GM19035 (cell line): ENCODE results near the gene FGL2.
"Not testable (repeated sequence)": the region's sequence is repeated elsewhere in the genome, so short reads cannot be mapped to it uniquely, and the experiment has no call there.

Experiments used
- ATAC-seq: cut with Tn5 transposase; IDR thresholded peaks from one replicate; pipeline ENCODE4 v1.9.1; 2021; ENCODE audit not compliant: unreplicated experiment

FGL2 gene, protein sequence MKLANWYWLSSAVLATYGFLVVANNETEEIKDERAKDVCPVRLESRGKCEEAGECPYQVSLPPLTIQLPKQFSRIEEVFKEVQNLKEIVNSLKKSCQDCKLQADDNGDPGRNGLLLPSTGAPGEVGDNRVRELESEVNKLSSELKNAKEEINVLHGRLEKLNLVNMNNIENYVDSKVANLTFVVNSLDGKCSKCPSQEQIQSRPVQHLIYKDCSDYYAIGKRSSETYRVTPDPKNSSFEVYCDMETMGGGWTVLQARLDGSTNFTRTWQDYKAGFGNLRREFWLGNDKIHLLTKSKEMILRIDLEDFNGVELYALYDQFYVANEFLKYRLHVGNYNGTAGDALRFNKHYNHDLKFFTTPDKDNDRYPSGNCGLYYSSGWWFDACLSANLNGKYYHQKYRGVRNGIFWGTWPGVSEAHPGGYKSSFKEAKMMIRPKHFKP

DNA sequence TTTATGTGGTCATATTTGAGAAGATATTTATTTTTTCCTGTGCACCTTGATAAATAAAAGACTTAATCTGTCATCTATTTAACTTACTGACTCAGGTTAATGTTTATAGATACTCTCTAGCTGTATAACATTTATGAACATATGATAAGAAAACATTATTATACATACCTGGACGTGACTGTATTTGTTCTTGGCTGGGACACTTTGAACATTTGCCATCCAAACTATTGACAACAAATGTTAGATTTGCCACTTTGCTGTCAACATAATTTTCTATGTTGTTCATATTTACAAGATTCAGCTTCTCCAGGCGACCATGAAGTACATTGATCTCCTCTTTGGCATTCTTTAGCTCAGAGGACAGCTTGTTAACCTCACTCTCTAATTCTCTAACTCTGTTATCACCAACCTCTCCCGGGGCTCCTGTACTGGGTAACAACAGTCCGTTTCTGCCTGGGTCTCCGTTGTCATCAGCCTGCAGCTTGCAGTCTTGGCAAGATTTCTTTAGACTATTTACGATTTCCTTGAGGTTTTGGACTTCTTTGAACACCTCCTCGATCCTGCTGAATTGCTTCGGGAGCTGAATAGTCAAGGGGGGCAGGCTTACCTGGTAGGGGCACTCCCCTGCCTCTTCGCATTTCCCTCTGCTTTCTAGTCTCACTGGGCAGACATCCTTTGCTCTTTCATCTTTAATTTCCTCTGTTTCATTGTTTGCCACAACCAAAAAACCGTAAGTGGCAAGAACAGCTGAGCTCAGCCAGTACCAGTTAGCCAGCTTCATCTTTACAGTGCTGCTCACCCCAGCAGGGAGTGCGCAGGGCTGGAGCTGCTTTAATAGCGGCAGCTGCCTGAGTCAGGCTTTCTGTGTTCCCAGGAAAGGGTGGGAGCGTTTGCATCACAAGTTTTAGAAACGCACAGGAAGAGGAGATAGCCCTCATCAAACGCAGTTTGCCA, at the start of gene FGL2:
Gene FGL2 (minus strand): TSS at position 807 of the 954 bp plus-strand sequence. CDS start 26 bp downstream, at position 781.
- no peak for ATAC-seq

DNA sequence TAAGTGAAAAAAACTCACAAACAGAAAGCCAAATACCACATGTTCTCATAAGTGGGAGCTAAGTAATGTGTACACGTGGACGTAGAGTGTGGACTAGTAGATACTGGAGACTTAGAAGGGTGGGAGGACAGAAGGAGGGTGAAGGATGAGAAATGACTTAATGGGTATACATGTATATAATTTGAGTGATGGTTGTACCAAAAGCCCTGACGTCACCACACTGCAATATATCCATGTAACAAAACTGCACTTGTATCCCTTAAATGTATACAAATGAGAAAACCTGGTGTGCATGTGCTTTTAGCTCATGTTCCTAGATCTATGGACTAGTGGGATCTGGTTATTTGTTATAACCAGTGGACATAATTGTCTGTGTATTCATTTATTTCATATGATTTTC, 48.5 kb upstream of the FGL2 start:
- ATAC-seq = no peak

DNA sequence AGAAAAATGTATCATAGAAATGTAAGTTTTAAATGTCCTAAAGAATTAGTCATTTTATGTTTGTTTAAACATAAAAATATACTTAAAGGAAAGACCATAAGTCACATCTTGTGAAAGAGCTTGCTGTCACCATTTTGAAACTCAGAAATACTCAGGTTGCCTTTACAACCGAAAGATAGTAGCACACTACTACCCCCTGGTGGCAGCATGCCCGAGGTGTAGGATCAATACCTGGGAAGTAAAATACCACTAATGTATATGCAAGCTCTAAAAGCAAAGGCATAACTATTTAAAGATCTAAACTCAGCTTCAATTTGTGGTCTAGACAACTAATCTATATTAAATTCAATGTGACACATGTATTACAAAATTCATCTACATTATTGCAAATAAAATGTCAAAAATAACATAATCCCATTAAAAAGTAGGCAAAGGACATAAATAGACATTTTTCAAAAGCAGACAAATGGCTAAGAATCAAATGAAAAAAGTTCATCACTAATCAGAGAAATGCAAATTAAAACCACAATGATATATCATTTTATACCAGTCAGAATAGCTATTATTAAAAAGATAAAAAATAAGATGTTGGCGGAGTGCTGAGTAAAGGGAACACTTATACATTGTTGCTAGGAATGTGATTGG, 47.7 kb upstream of the FGL2 start:
- peak; percentile 79 for ATAC-seq

DNA sequence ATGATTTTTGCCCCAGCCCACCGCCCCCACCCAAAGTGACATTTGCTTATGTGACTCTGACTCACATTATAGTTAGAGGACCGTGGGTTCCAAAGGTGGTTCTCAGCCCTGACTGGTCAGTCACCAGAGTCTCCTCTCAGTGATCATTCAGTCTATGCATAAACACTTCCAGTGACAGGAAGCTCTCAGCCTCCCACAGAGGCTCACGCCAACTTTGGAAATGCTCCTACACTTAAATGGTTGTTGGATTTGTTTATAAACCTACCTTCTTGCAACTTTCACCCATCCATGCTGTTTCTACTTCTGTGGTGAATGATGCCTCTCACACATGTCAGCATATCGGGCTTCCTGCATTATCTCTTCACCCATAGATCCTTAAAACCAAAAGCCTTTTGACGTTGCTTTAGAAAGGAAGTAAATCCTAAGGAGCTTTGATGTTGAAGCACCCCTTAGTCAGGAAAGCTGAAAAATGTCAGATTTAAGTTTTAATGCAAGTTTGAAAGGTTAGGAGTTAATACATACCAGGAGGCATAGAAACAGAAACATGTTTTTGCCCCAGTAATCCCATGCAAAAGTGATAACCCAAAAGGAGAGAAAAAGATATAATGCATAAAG, 46.5 kb upstream of the FGL2 start:
- ATAC-seq = no peak

DNA sequence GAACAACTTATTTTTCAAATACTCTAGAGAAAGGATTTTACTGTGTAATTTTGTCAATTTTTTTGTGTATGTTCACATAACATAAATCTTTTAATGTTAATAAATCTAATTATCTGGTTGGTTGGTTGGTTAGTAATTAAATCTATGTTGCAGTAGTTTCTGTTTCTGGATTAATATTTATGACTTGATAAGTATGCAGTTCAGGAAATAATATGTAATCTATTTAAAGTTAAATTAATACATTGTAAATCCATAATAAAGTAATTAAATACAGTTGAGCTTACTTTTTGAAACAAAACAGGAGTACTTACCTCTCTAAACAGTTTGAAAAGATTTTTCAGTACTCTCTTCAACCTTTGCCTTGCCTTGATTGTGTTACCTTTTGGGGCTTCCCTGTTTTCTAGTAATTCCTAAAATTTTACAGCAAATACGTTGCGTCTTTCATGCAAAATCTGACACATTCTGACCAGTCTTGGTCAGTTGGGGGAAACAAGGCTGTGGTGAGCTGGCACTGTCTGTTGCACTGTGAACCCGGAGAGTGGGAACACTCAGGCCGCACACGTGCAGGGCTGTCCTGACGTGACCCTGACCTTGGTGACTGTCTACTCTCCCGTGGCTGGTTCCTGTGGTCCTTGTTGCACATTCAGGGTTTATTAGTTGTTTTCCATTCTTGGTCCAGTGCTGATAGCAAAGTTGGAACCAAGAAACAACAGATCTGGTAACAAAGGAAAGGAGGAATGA, 45.6 kb upstream of the FGL2 start:
- no peak for ATAC-seq

DNA sequence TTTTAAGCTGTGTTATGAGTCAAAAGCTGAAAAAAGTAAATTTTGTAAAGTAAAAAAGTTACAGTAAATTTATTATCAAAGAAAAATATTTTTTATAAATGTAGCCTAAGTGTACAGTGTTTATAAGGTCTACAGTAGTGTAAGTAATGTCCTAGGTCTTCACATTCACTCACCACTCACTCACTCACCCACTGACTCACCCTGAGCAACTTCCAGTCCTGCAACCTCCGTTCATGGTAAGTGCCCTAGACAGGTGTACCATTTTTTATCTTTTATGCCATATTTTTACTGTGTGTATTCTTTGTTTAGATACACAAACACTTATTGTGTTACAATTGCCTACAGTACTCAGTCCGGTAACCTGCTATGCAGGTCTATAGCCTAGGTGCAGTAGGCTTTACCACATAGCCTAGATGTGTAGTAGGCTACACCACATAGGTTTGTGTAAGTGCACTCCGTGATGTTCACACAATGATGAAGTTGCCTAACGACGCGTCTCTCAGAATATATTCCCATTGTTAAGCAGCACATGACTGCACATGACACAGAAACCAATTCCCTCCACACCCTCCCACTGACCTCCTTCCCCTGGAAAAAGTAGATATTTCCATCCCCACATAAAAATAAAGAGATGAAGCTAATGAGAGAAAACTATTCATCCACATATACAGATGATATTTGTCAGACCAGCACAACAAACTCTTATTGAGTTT, 44.8 kb upstream of the FGL2 start:
- ATAC-seq = no peak

DNA sequence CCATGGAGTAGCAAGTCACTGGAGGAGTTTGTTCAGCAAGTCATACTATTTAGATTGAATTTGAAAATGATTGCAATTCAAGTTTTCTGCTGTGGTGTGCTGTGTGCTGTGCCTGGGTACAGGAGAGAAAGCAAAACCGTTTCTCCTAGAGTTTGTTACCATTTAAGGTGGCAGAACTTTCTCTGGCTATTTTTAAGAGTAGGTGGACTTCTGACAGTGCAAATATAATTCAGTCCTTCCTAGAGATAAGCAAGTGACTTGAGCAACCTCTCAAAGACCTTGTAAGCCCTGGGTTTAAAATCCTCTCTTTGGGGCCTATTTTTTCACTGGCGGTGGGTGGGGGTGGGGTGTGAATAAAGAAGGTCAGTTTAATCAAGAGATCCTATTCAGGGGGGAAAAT, 42.9 kb upstream of the FGL2 start:
- no peak for ATAC-seq

DNA sequence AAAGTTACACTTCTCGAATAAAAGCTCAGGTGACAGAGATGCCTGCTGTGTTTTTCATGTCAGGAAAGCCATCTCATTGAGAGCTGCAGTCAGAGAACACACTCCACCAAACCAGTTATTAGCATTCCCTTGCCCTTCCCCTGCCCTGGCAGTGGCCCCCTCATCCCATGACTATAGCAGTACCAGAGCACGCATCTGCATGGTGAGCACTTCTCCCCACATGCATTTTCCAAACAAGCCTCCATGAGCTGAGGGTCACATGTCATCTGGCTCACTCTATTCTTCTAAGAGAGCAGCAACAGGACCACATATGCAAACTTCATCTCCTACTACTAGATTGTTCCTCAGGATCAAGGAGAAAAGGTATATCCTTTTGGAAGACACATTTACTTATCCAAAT, 42.4 kb upstream of the FGL2 start:
- ATAC-seq = no peak

DNA sequence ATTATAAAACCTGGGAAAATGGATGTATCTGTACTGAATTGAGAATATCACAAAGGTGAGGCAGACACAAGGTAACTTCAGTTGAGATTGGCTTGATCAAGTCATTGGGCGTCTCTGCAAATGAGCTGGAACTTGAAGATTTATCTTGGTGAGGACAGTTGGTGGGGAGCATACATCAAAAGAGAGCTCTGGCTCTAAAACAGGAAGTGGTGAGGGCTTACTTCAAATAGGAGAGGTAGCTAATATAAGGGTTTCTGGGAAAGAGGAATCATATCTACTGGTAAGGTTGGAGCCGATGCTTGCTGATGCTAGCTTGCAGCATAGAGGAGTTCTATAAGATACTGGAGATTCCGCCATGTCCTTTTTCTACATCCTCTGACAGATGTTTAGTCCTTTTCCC, 39.9 kb upstream of the FGL2 start:
- ATAC-seq = no peak

DNA sequence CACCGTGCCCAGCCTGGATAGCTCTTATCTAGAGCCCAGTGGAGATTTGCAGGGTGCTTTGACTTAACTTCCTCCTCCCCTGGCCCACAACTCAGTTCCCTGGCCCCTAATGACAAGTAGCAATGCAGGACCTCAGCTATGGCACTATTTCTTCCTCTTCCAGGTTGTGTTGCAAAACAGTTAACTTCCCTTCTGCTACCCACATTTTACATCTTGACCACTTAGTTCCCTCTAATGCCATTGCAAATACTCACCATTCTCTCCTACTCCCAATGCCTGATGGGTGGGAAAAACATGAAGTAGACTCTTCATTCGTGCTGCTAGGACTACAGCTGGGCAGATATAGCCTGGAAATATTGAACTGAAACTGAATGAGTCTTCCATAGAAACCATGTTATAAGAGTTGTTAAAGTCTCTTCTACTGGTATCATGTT, 39.1 kb upstream of the FGL2 start:
- no peak for ATAC-seq

DNA sequence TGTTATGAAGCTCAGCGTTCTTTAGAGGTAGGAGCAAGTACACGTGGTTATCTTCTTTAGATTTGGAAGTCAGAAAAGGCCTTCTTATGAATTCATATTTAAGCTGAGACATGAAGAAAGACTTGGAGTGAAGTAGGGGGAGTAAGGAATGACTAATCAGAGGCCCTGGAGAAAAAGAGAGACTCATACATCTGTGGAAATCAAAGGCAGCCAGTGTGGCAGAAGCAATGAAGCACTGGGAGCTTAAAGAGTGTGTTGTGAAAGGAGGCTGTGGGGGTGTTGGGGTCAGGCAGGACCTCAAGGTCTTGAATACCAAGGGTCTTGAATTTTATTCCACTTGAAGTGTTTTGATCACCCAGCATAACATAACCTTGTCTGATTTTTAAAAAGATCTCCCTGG, 35.7 kb upstream of the FGL2 start:
- ATAC-seq = no peak

DNA sequence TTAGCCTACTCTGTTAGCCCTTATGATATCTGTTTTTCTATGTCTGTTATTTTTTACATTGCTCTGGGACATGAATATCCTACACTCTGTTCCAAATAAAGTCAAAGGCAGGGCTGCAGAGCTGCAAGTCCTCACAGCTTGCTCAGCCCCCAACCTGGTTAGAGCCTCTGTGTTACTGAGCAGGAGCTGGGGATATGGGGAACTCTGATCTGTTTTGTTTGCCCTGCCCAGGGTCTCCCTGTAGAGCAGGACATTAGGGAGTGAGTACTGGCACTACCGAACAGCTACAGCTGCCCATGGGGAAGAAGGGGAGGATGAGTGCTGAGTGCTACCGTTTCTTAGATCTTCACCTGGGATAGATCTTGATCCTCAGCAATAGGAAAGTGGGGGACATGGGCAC, 32.8 kb upstream of the FGL2 start:
- ATAC-seq = no peak

DNA sequence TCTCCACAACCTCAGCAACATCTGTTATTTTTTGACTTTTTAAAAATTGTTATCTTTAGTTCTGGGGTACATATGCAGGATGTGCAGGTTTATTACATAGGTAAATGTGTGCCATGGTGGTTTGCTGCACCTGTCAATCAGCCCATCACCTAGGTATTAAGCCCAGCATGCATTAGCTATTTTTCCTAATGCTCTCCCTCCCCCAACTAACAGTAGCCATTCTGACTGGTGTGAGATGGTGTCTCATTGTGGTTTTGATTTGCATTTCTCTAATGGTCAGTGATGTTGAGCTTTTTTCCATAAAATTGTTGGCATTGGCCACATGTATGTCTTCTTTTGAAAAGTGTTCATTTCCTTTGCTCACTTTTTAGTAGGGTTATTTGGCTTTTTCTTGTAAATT, 29.2 kb upstream of the FGL2 start:
- ATAC-seq = not testable (repeated sequence)

DNA sequence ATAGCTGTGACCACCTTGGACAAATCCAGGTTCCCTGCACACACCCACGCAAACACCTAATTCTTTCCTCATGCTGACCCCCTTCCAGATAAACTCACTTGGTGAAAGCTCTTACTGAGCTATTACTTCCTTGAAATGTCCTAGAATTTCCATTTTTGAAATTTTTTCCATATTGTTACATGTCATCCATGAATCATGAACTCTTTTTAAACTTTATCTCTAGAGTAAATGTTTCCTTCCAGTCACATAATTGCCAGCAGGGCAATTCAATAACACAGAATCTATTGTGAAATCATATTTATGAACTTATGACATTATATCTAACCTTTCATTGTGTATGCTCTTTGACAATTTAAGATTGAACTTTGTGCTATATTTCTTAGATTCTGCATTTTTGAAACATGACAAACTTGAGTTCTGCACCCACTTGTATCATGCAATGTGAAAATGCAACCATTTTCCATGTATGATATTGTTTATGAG, 26.8 kb upstream of the FGL2 start:
- ATAC-seq = no peak

DNA sequence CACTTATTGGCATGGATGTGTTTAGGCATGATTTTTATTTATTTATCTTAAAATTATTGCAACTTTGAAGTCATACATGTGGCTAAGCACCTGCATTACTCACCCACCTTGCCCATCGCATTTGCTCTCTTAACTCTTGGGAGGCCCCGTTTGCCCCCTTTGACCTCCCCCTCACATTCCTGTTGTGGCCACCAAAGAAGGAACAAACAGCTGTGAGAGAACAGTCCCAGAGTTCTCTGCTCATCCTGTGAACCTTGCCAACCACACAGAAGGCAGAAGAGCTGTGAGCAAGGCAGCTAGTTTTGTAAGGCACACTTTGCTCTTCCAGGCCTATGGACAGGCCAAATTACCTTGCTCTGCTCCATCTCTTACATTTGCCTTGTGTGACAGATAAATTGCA, 23.6 kb upstream of the FGL2 start:
- no peak for ATAC-seq

DNA sequence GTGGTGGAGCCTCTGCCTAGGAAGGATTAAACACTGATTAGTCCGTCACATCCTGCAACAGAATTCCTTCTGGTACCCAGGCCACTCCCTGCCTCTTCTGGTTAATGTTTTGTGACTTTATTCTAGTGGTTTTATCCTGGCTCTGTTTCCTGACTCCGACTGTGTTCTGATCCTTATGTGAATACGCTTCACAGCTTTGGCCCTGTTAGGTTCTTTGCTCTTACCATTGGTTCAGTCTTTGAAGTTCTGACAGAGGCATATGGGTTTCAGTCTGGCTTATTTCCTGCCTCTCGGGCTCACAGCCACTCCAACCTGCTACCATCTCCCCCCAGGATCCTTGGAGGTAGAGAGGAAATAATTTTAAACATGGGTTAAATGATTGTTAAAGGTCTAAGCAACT, 23.2 kb upstream of the FGL2 start:
- ATAC-seq = no peak

DNA sequence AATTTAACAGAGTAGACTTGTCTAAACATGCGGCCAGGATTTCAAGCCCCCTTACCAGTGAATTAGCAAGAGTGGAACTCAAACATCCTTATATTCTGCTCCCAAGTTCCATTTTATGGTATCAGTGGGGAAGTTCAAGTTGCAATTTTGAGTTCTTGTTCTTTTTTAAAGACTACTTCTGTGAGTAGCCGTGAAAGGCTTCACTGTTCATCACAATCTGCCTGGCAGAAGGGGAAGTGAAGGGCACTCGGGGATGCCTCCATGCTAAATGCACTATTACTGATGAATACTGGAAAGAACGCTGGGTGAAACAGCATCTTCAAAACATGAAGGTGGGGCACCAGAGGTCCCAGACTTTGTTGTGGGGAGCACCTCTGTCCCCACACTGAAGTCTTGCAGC, 22.4 kb upstream of the FGL2 start:
- no peak for ATAC-seq

DNA sequence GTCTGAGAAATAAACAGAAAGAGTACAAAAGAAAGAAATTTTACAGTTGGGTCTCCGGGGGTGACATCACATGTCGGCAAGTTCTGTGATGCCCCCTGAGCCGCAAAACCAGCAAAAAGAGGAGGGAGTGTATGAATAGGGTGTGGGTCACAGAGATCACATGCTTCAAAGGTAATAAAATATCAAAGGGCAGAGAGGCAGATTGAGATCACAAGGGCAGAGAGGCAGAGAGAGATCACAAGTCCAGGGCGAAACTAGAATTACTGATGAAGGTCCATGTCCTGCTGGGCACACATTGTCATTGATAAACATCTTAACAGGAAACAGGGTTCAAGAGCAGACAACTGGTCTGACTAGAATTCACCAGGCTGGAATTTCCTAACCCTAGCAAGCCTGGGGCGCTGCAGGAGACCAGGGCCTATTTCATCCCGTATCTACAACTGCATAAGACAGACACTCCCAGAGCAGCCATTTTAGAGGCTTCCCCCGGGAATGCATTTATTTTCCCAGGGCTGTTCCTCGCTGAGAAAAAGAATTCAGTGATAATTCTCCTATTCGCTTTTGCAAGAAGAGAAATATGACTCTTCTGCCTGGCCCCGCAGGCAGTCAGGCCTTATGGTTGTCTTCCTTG, 20.2 kb upstream of the FGL2 start:
- not testable (repeated sequence) for ATAC-seq
